HEK293 (cell line): ENCODE results near the gene SEC16A.

Experiments
- CTCF ChIA-PET: fragments of 350-600 bp; formaldehyde crosslinking; extraction: SDS; loops from one replicate; lab custom pipeline; 2021; ENCODE audit warnings: antibody characterized with exemption; lab: Yijun Ruan, JAX
- POLR2A ChIA-PET: fragments of 300-600 bp; formaldehyde crosslinking; extraction: SDS; loops from one replicate; lab custom pipeline; 2020; ENCODE audit warnings: antibody characterized with exemption, inconsistent platforms; lab: Yijun Ruan, JAX
- H3K27ac ChIP-seq: fragments of 200-500 bp; sonication (Bioruptor generic); 2 replicates; pipeline ENCODE4 v1.5.1; 2014; ENCODE audit warnings: low read depth, low read length, control low read depth, inconsistent platforms; ENCODE audit errors: extremely low read depth
- H3K36me3 ChIP-seq, 2 experiments: fragments of 200-500 bp in 1 of 2; sonication (Bioruptor generic) in 1 of 2; 1 replicate in 1 of 2; 2 replicates in 1 of 2; pipeline ENCODE4 v1.5.1; 2014 to 2017; ENCODE audit warnings: inconsistent platforms in 2 of 2, low read length in 2 of 2; ENCODE audit not compliant: control insufficient read depth in 2 of 2, insufficient read depth in 1 of 2
- H3K4me1 ChIP-seq: fragments of 200-500 bp; sonication (Bioruptor generic); 2 replicates; pipeline ENCODE4 v1.5.1; 2014; ENCODE audit warnings: mild to moderate bottlenecking, low read length, inconsistent platforms; ENCODE audit not compliant: control insufficient read depth, insufficient read depth
- H3K4me3 ChIP-seq: 2 replicates; pipeline ENCODE4 v1.5.1; 2011; ENCODE audit warnings: low read depth, mild to moderate bottlenecking, control low read depth, low read length, moderate library complexity
- H3K9me3 ChIP-seq: fragments of 200-500 bp; sonication (Bioruptor generic); 2 replicates; pipeline ENCODE4 v1.5.1; 2014; ENCODE audit warnings: low read depth, low read length, inconsistent platforms; ENCODE audit not compliant: control insufficient read depth, insufficient read depth
- ELK4 ChIP-seq: IDR thresholded peaks from 2 replicates; pipeline ENCODE4 v1.6.1; 2011; ENCODE audit warnings: mild to moderate bottlenecking, low read depth, low read length, borderline replicate concordance
- GFI1B ChIP-seq: fragments of 450-650 bp; formaldehyde crosslinking; IDR thresholded peaks from 2 replicates; pipeline ENCODE4 v1.5.1; 2016; ENCODE audit warnings: missing biosample characterization, missing genetic modification characterization
- GLI4 ChIP-seq: fragments of 450-650 bp; formaldehyde crosslinking; IDR thresholded peaks from 2 replicates; pipeline ENCODE4 v1.5.1; 2016; ENCODE audit warnings: missing biosample characterization, missing genetic modification characterization
- GLIS1 ChIP-seq: fragments of 450-650 bp; formaldehyde crosslinking; IDR thresholded peaks from 2 replicates; pipeline ENCODE4 v1.5.1; 2016; ENCODE audit warnings: missing biosample characterization, missing genetic modification characterization
- GLIS2 ChIP-seq: fragments of 450-650 bp; formaldehyde crosslinking; IDR thresholded peaks from 2 replicates; pipeline ENCODE4 v1.5.1; 2016; ENCODE audit warnings: missing biosample characterization, missing genetic modification characterization
- IKZF3 ChIP-seq: fragments of 450-650 bp; IDR thresholded peaks from 2 replicates; pipeline ENCODE4 v1.5.0; 2018; ENCODE audit warnings: missing biosample characterization, mild to moderate bottlenecking, missing genetic modification characterization, moderate library complexity
- KLF1 ChIP-seq: fragments of 450-650 bp; formaldehyde crosslinking; IDR thresholded peaks from 2 replicates; pipeline ENCODE4 v1.5.1; 2016; ENCODE audit warnings: missing biosample characterization, missing genetic modification characterization
- KLF8 ChIP-seq: fragments of 450-650 bp; formaldehyde crosslinking; IDR thresholded peaks from 2 replicates; pipeline ENCODE4 v1.5.1; 2016; ENCODE audit warnings: missing biosample characterization, missing genetic modification characterization
- KLF9 ChIP-seq: fragments of 450-650 bp; formaldehyde crosslinking; IDR thresholded peaks from 2 replicates; pipeline ENCODE4 v1.5.1; 2016; ENCODE audit warnings: missing biosample characterization, missing genetic modification characterization, low read depth
- REPIN1 ChIP-seq: fragments of 450-650 bp; formaldehyde crosslinking; IDR thresholded peaks from 2 replicates; pipeline ENCODE4 v1.5.1; 2017; ENCODE audit warnings: missing biosample characterization, missing genetic modification characterization, low read depth
- YY2 ChIP-seq: fragments of 450-650 bp; formaldehyde crosslinking; IDR thresholded peaks from 2 replicates; pipeline ENCODE4 v1.5.1; 2016; ENCODE audit warnings: missing biosample characterization, missing genetic modification characterization
- ZBTB49 ChIP-seq: fragments of 450-650 bp; formaldehyde crosslinking; IDR thresholded peaks from 2 replicates; pipeline ENCODE4 v1.5.1; 2016; ENCODE audit warnings: missing biosample characterization, missing genetic modification characterization, low read depth
- ZFHX2 ChIP-seq: fragments of 450-650 bp; formaldehyde crosslinking; conservative IDR thresholded peaks from 2 replicates; pipeline ENCODE4 v1.5.1; 2016; ENCODE audit warnings: missing biosample characterization, missing genetic modification characterization
- ZNF394 ChIP-seq: fragments of 450-650 bp; formaldehyde crosslinking; IDR thresholded peaks from 2 replicates; pipeline ENCODE4 v1.5.1; 2016; ENCODE audit warnings: missing biosample characterization, missing genetic modification characterization, mild to moderate bottlenecking, moderate library complexity, borderline replicate concordance
- ZNF645 ChIP-seq: fragments of 450-650 bp; formaldehyde crosslinking; IDR thresholded peaks from 2 replicates; pipeline ENCODE4; 2016; ENCODE audit warnings: missing biosample characterization, missing genetic modification characterization
- ZNF692 ChIP-seq: fragments of 450-650 bp; formaldehyde crosslinking; IDR thresholded peaks from 2 replicates; pipeline ENCODE4 v1.5.1; 2016; ENCODE audit warnings: missing biosample characterization, missing genetic modification characterization
- ZSCAN23 ChIP-seq: fragments of 450-650 bp; formaldehyde crosslinking; IDR thresholded peaks from 2 replicates; pipeline ENCODE4 v1.5.1; 2016; ENCODE audit warnings: missing biosample characterization, missing genetic modification characterization
- TF ChIP-seq, protein P1 (sequence below): fragments of 450-650 bp; formaldehyde crosslinking; IDR thresholded peaks from 2 replicates; pipeline ENCODE4 v1.5.1; 2016; ENCODE audit warnings: missing biosample characterization, missing genetic modification characterization
- TF ChIP-seq, protein P2 (sequence below): fragments of 450-650 bp; formaldehyde crosslinking; IDR thresholded peaks from 2 replicates; pipeline ENCODE4 v1.5.1; 2016; ENCODE audit warnings: missing biosample characterization, missing genetic modification characterization

The SEC16A gene

GRCh38 chr9:136434580-136435169, 48.2 kb downstream of the SEC16A start:
- Histone ChIP-seq H3K4me1 (no peaks in the 10 kb centered on the region), H3K9me3 (no peaks in the 10 kb centered on the region), H3K36me3 (peaks cover 0 to 74% of the 10 kb centered on the region in 2 experiments; a peak in 2 of 3 replicates), H3K27ac (no peak overlapping the region), H3K4me3 (no peak overlapping the region)
- TF ChIP-seq ZNF645 (no peak), GLIS1 (tag by site-specific recombination) (peak; percentile 22; the same call in 1 of the 2 replicates), KLF8 (0 out of 2 replicates have a peak, but pooled peaks have one; percentile 35), GLIS2 (tag by site-specific recombination) (peak; percentile 57), IKZF3 (tag by site-specific recombination) (0 out of 2 replicates have a peak, but pooled peaks have one; percentile 30)
- CTCF ChIA-PET = interaction anchor here (1.3 kb wide), 1 partner anchor 10 kb away, joined by 5 read pairs; no protein-coding TSS in a partner anchor
- POLR2A ChIA-PET = interaction anchor here (0.5 kb wide), 1 partner anchor 37 kb away, joined by 4 read pairs; no protein-coding TSS in a partner anchor

DNA sequence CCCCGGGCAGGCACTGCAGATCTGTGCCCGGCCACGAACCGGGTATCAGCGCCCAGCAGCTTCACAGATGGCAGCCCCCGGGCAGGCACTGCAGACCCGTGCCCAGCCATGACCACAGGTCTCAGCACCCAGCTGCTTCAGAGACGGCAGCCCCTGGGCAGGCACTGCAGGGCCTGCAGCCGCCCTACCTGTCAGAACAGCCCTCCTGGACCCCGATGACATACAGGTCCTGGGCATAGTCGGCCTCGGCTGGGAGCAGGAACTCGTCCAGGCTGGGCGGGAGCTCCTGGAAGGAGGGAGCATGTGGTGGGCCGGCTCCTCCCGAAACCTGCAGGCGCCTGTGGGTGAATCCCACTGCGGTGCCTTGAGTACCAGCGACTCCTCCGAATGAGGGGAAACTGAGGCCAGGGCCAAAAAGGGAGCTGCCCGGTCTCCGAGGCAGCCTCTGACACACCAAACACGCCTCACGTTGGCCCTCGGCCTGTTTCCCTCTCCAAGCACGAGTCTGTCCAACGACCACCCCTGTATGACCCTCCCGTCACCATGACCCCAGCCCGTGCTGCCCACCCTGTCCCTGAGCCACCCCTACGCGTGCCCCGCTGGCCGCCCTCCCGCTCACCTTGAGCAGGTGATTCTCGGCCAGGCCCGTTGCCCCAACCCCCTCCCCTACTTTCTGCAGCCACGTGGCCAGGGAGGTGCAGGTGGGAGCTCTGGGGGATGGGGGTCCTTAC, 48.8 kb downstream of the SEC16A start:
- H3K4me3 ChIP-seq = no peak overlapping the region
- no peak for TF ChIP-seq ZNF394
- no peak for TF ChIP-seq ELK4
- TF ChIP-seq, protein P1, sequence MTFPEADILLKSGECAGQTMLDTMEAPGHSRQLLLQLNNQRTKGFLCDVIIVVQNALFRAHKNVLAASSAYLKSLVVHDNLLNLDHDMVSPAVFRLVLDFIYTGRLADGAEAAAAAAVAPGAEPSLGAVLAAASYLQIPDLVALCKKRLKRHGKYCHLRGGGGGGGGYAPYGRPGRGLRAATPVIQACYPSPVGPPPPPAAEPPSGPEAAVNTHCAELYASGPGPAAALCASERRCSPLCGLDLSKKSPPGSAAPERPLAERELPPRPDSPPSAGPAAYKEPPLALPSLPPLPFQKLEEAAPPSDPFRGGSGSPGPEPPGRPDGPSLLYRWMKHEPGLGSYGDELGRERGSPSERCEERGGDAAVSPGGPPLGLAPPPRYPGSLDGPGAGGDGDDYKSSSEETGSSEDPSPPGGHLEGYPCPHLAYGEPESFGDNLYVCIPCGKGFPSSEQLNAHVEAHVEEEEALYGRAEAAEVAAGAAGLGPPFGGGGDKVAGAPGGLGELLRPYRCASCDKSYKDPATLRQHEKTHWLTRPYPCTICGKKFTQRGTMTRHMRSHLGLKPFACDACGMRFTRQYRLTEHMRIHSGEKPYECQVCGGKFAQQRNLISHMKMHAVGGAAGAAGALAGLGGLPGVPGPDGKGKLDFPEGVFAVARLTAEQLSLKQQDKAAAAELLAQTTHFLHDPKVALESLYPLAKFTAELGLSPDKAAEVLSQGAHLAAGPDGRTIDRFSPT (tag by site-specific recombination) = peak; percentile 64
- peaks cover 0 to 80% of the 10 kb centered on the region in 2 experiments; a peak in 2 of 3 replicates for H3K36me3 ChIP-seq
- H3K27ac ChIP-seq = no peak overlapping the region
- H3K4me1 ChIP-seq = no peaks in the 10 kb centered on the region
- no peaks in the 10 kb centered on the region for H3K9me3 ChIP-seq
- ChIA-PET POLR2A (interaction anchor here (0.5 kb wide), 1 partner anchor 36 kb away, joined by 4 read pairs; no protein-coding TSS in a partner anchor), CTCF (interaction anchor here (1.3 kb wide), 1 partner anchor 11 kb away, joined by 5 read pairs; no protein-coding TSS in a partner anchor)

GRCh38 chr9:136433043-136433715, 49.7 kb downstream of the SEC16A start:
- Histone ChIP-seq H3K9me3 (no peaks in the 10 kb centered on the region), H3K27ac (no peak overlapping the region), H3K4me3 (no peak overlapping the region), H3K4me1 (no peaks in the 10 kb centered on the region), H3K36me3 (peaks cover 0 to 87% of the 10 kb centered on the region in 2 experiments; a peak in 2 of 3 replicates)
- ChIA-PET POLR2A (no interaction called here), CTCF (interaction anchor here (0.7 kb wide), 1 partner anchor 192 kb away, joined by 3 read pairs; no protein-coding TSS in a partner anchor)
- TF ChIP-seq GLI4 (tag by site-specific recombination) = no peak
- no peak for TF ChIP-seq REPIN1 (tag by site-specific recombination)
- TF ChIP-seq ZNF692 (tag by site-specific recombination) = peak; percentile 40; the same call in 1 of the 2 replicates
- TF ChIP-seq GFI1B (tag by site-specific recombination) = no peak
- no peak for TF ChIP-seq YY2 (tag by site-specific recombination)
- peak; percentile 19; the same call in 1 of the 2 replicates for TF ChIP-seq ZFHX2
- 0 out of 2 replicates have a peak, but pooled peaks have one; percentile 26 for TF ChIP-seq KLF9 (tag by site-specific recombination)
- TF ChIP-seq ZSCAN23 (tag by site-specific recombination) = no peak
- peak; percentile 24 for TF ChIP-seq GLIS2 (tag by site-specific recombination)
- TF ChIP-seq, protein P2, sequence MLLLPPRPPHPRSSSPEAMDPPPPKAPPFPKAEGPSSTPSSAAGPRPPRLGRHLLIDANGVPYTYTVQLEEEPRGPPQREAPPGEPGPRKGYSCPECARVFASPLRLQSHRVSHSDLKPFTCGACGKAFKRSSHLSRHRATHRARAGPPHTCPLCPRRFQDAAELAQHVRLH = no peak
- TF ChIP-seq KLF1 (tag by site-specific recombination) = 0 out of 2 replicates have a peak, but pooled peaks have one; percentile 11
- TF ChIP-seq ZBTB49 = no peak
